OCI-LY3 (cell line): ENCODE data around the gene RAPGEF1.

Source experiments
- CTCF ChIP-seq: fragments of 200-600, 300-600 bp; sonication (generic); IDR thresholded peaks from 2 replicates; pipeline ENCODE4 v1.5.1; 2014; ENCODE audit warnings: antibody characterized with exemption, low read length, low read depth
- EZH2phosphoT487 ChIP-seq: fragments of 200-600 bp; shearing (Covaris generic); IDR thresholded peaks from 2 replicates; pipeline ENCODE4 v1.6.1; 2018; ENCODE audit warnings: antibody characterized with exemption, mixed run types, low read depth

GRCh38 chr9:131589124-131589711 is 150.7 kb downstream of the RAPGEF1 start:
- TF ChIP-seq CTCF (no peak), EZH2phosphoT487 (no peak)
